Fibroblast of the aortic adventitia (primary cell): ENCODE results near the gene CHRNA7. TPM values are rescaled to one million over a fixed set of nuclear protein-coding genes. Genes with fewer than 3 reads are reported as not detected.

Source experiments
- DNase-seq: peaks from one replicate; pipeline ENCODE4 v3.0.0-alpha.2; 2010; ENCODE audit warnings: low read depth
- H3K4me3 ChIP-seq: 2 replicates; pipeline ENCODE4 v1.5.1; 2011; ENCODE audit warnings: low read depth, mild to moderate bottlenecking, control low read depth, low read length, moderate library complexity
- total RNA-seq: library from RNA; depleted of rRNA; stranded (reverse); fragments of >200 nt; gene quantifications from 2 replicates; pipeline ENCODE4 v1.2.3, GENCODE V29; 2012; ENCODE audit warnings: low replicate concordance
- TF ChIP-seq, protein P1 (sequence below): IDR thresholded peaks from 2 replicates; pipeline ENCODE4 v1.5.1; 2011; ENCODE audit warnings: mild to moderate bottlenecking, low read length, control low read depth, inconsistent platforms; ENCODE audit not compliant: insufficient read depth

Gene CHRNA7
- total RNA-seq, 1 donor = 0.18 TPM

DNA sequence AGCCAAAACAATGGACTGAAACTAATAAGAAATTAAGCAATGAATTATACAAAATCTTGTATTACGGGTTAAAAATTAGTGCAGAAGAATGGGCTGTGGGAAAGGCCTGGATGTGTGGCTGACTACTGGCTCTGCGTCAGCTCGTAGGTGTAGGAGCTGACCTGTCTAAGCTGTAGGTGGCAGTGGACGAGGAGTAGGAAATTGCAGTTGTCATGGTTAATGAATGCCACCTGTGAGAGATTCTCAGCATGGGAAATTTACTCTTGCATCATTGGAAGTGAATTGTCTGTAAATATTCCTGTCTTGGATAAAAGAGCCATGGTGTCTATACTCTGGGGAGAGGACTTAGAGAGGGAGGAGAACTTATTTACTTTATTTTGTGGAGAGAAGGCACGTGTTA, 23.4 kb downstream of the CHRNA7 start:
- TF ChIP-seq, protein P1, sequence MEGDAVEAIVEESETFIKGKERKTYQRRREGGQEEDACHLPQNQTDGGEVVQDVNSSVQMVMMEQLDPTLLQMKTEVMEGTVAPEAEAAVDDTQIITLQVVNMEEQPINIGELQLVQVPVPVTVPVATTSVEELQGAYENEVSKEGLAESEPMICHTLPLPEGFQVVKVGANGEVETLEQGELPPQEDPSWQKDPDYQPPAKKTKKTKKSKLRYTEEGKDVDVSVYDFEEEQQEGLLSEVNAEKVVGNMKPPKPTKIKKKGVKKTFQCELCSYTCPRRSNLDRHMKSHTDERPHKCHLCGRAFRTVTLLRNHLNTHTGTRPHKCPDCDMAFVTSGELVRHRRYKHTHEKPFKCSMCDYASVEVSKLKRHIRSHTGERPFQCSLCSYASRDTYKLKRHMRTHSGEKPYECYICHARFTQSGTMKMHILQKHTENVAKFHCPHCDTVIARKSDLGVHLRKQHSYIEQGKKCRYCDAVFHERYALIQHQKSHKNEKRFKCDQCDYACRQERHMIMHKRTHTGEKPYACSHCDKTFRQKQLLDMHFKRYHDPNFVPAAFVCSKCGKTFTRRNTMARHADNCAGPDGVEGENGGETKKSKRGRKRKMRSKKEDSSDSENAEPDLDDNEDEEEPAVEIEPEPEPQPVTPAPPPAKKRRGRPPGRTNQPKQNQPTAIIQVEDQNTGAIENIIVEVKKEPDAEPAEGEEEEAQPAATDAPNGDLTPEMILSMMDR = no peak
- no peak overlapping the region for H3K4me3 ChIP-seq
- DNase-seq = no peak

DNA sequence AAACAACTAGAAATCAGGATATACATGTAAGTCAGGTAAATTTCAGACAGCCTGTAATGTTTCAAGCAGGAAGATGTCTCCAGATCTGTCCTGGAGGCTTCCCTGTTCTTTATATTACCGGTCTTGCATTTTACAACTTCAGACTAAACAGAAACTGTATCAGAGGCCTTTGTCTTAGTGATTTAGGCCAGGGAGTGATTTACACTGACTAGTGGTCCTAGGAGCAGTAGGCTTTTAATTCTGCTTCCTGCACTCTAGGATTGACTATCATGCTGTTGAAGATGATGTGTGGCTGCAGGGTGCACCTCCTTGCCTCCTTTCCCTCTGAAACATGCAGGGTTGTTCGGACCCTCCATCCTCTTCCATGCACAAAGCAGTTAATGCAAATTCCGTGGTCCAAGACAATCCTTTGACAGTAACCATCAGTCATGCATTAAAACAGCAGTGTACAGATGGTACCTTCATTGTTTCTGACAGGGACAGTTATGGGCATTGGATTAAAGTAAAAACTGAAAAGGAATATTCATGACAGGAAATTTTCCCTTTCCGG, 27.6 kb downstream of the CHRNA7 start:
- TF ChIP-seq, protein P1 = no peak
- DNase-seq = no peak
- no peak overlapping the region for H3K4me3 ChIP-seq

DNA sequence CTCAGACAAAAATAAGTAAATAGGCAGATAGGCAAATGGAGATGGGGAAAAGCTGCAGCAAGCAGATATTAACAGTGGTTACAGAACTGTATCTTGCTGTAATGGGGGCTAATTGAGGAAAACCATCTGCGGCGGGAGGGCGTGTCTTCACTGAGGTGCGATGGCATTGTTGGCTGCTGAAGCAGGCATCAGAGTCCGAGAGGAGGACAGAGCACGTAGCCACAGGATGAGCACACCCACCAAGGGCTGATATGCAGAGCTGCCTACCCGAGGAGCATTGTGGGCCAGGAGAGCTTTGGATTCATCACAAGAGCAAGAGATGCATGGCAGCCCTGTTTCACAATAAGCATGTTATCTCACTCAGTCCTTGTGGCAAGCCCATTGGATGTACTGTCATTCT, 30.4 kb downstream of the CHRNA7 start:
- TF ChIP-seq, protein P1 = no peak
- no peak overlapping the region for H3K4me3 ChIP-seq
- DNase-seq = no peak

DNA sequence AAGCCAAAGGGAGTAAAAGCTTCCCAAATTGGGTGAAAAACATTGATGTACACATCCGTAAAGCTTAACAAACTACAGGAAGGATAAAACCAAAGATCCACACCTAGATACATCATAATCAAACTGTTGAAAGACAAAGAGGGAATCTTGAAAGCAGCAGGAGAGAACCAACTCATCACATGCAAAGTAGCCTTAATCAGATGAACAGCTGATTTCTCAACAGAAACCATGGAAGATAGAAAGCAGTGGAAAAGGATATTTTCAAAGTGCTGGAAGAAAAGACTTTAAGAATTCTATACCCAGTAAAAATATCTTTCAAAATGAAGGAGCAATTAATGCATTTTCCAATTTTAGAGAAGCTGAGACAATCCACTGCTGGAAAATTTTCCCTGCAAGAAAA, 36.8 kb downstream of the CHRNA7 start:
- no peak overlapping the region for H3K4me3 ChIP-seq
- DNase-seq = no peak
- TF ChIP-seq, protein P1 = no peak

DNA sequence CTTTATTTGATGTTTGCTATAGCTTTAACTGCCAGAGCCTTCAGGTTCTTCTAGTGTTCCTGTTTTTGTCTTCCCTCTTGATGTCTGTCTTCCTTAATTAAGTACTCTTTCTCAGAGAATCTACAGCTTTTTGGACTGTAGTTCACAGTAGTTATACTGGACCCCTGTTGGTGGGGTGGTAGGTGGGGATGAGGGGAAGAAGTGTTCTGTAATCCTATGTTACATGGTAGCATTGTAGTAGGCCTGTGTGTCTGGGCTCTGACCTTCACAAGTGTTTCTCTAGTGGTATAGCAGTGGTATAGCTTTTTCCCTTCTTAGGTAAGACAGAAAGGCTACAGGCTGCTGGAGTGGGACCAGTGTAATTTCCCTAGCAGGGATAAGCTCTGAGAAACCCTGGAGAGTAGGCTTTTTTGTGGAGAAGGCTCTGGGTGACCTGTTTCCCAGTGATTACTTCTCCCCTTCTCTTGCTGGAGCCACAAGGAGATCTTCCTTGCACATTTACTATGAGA, 59.6 kb downstream of the CHRNA7 start:
- no peak for DNase-seq
- TF ChIP-seq, protein P1 = no peak
- no peak overlapping the region for H3K4me3 ChIP-seq

DNA sequence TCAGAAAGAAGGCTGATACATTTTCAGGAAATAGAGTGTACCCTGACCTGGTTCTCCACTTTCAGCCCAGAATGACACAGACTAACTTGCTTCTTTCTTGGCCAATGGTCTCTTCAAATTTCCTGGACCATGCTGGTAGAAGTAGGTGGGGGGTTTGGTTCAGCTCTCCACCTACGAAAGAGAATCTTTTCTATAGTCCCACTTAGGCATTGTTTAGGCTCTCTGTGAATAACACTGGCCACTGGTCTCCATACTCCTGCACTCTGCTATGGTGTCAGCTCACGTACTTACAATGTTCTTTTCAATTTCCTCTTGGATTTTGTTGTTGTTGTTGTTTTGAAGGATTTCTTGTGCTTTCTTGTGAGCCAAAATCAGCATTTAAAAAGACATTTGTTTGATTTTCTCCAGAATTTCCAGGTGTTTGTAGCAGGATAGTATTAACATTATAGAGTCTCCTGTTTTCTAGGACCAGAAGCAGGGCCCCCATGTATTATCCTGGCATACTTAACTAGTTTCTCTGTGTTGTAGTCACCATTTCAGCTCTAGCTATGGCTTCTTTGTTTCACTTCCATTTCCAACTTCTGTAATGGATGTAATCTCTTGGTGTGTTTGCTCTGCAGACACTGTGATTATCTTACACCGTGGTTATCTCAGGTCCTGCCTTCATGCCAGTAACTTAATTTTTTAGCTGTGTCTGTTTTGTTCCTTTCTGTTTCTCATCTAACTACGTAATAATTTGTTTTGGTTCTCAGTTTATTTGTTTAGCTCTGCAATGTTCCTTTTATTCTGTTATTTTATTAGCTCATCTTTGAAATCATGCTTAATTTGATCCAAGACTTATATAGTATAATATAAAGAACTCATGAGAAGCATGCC, 61.4 kb downstream of the CHRNA7 start:
- no peak overlapping the region for H3K4me3 ChIP-seq
- no peak for DNase-seq
- TF ChIP-seq, protein P1 = no peak
